ENCODE measurements around the gene LRP1B.

DNA sequence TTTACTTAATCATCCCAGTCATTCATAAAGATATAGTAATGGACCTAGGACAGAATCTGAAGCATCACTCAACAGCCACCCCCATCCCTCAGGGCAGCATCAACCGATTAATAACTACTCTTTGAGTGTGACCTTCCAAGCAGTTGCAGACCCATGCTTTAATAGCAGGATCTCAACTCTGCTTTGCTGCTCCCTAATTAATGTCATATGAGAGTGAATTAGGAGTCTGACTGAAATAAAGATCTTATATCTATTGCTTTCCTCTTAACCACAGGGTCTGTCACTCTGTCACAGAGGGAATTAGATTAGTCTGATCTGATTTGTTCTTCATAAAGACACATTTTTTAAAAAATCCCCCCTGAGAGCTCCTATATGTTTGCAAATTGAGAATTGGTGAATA is 46.1 kb upstream of the LRP1B start:
- TF ChIP-seq, protein P1, sequence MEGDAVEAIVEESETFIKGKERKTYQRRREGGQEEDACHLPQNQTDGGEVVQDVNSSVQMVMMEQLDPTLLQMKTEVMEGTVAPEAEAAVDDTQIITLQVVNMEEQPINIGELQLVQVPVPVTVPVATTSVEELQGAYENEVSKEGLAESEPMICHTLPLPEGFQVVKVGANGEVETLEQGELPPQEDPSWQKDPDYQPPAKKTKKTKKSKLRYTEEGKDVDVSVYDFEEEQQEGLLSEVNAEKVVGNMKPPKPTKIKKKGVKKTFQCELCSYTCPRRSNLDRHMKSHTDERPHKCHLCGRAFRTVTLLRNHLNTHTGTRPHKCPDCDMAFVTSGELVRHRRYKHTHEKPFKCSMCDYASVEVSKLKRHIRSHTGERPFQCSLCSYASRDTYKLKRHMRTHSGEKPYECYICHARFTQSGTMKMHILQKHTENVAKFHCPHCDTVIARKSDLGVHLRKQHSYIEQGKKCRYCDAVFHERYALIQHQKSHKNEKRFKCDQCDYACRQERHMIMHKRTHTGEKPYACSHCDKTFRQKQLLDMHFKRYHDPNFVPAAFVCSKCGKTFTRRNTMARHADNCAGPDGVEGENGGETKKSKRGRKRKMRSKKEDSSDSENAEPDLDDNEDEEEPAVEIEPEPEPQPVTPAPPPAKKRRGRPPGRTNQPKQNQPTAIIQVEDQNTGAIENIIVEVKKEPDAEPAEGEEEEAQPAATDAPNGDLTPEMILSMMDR (IDR thresholded peaks at IDR 0.05 in 4 of 5, conservative IDR thresholded peaks at IDR 0.05 in 1 of 5), result no peak
- no peak for TF ChIP-seq POLR2A (IDR thresholded peaks at IDR 0.05)
